Stimulated activated naive CD8-positive, alpha-beta T cell treated with anti-CD3 and anti-CD28 coated beads, Interleukin-15, Interleukin-2, amounts not matched to agents 100 ng/mL and 50 ng/mL, for 24 hours (primary cell): Measurements from ENCODE around the gene SPP2.

Source experiments
- H3K27ac Mint-ChIP-seq: one replicate; pipeline ENCODE4 v1.8.0; 2021; ENCODE audit warnings: mild to moderate bottlenecking, mixed read lengths
- H3K27me3 Mint-ChIP-seq: one replicate; pipeline ENCODE4 v1.8.0; 2021; ENCODE audit warnings: mixed read lengths
- H3K36me3 Mint-ChIP-seq: one replicate; pipeline ENCODE4 v1.8.0; 2021; ENCODE audit warnings: low read depth, mixed read lengths
- H3K4me1 Mint-ChIP-seq: one replicate; pipeline ENCODE4 v1.8.0; 2021; ENCODE audit warnings: low read depth, mixed read lengths
- H3K4me3 Mint-ChIP-seq: one replicate; pipeline ENCODE4 v1.8.0; 2021; ENCODE audit warnings: mild to moderate bottlenecking, mixed read lengths
- H3K9me3 Mint-ChIP-seq: one replicate; pipeline ENCODE4 v1.8.0; 2021; ENCODE audit warnings: mixed read lengths

Gene SPP2

DNA sequence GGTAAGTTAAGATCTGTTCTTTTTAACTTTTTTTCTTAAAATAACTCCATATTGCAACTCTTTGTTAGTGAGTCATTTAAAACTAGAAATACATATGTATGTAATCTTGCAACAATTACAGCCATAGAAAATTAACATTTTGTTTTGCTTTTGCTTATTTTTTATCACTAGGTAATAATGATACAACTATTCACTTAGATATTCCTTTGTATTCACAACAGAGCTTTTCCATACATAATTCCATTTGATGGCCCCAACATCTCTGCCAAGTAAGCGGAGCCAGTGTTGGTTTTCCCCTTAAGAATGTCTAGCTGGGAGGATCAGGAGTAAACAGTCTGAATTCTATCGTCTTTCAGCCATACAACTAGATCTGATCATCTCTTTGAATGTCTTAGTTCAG is 16.1 kb downstream of the SPP2 start:
- Mint-ChIP-seq H3K36me3 (no peaks in the 10 kb centered on the region), H3K9me3 (peaks cover 11% of the 10 kb centered on the region), H3K27me3 (no peaks in the 10 kb centered on the region), H3K27ac (no peak overlapping the region), H3K4me1 (peaks cover 2% of the 10 kb centered on the region), H3K4me3 (no peak overlapping the region)

DNA sequence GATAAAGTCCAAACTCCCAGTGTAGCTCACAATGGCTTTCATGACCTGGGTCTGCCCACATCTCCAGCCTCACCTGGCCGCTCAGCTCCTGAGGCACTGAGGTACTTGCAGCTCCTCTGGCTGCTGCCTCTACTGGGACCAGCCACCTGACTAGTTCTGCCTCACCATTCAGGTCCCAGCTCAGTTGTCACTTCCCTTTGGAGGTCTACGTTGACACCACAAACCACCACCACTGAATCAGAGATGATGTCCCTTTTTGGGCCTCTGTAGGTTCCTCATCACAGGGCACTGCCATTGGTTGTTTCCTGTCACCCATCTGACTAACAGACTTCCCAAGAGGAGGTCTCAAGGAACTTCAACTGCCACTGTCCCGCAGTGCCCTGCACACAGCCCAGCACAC is 21.2 kb downstream of the SPP2 start:
- H3K4me3 Mint-ChIP-seq: no peak overlapping the region
- H3K9me3 Mint-ChIP-seq: peaks cover 11% of the 10 kb centered on the region
- H3K27ac Mint-ChIP-seq: no peak overlapping the region
- no peaks in the 10 kb centered on the region for H3K27me3 Mint-ChIP-seq
- peaks cover 15% of the 10 kb centered on the region for H3K4me1 Mint-ChIP-seq
- no peaks in the 10 kb centered on the region for H3K36me3 Mint-ChIP-seq

GRCh38 chr2:234072454-234072853 is 22.0 kb downstream of the SPP2 start:
- H3K27me3 Mint-ChIP-seq: no peaks in the 10 kb centered on the region
- peaks cover 11% of the 10 kb centered on the region for H3K9me3 Mint-ChIP-seq
- no peak overlapping the region for H3K4me3 Mint-ChIP-seq
- H3K4me1 Mint-ChIP-seq: peaks cover 21% of the 10 kb centered on the region
- H3K36me3 Mint-ChIP-seq: no peaks in the 10 kb centered on the region
- no peak overlapping the region for H3K27ac Mint-ChIP-seq

DNA sequence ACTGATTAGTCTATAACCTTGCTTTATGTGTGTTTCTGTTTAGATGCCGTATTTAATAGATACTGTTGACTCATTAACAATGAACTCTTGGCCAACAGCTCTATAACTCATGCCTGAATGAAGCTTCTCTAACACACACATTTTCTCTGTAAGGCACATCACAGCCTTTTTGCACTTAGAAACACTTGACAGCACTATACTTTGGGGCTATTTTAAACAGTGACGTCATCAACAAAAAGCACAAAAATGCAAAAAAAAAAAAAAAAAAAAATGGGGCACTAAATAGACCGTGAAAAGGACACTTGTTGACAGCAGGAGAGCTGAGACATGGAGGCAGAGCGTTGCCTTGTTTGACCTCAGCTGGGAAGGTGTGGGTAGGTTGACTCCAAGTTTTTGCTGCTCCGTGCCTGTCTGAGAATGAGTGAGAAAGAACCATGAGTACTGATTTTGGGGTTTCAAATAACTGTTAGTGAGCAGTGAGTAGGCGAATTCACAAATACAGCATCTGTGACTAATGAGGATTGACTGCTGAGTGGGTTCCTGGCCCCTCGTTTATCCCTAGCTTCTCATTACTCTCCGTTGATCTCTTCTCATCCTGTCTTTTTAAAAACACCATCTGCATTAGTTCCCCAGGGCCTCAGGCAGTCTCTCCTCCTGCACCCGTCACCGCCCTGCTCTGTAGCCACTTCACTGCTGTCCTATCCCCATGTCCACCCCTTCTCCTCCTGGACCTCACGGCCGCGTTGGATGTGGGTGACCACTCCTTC is 24.4 kb downstream of the SPP2 start:
- Mint-ChIP-seq H3K27ac (no peak overlapping the region), H3K4me1 (peaks cover 27% of the 10 kb centered on the region), H3K4me3 (no peak overlapping the region), H3K27me3 (no peaks in the 10 kb centered on the region), H3K9me3 (peaks cover 3% of the 10 kb centered on the region), H3K36me3 (no peaks in the 10 kb centered on the region)

- Mint-ChIP-seq H3K4me1 (peaks cover 27% of the 10 kb centered on the region), H3K27ac (no peak overlapping the region), H3K36me3 (no peaks in the 10 kb centered on the region), H3K27me3 (no peaks in the 10 kb centered on the region), H3K9me3 (no peaks in the 10 kb centered on the region), H3K4me3 (no peak overlapping the region)
Observed at GRCh38 chr2:234075518-234075915, 25.0 kb downstream of the SPP2 start.

GRCh38 chr2:234075947-234076346 is 25.4 kb downstream of the SPP2 start:
- no peaks in the 10 kb centered on the region for H3K36me3 Mint-ChIP-seq
- H3K27me3 Mint-ChIP-seq: no peaks in the 10 kb centered on the region
- no peak overlapping the region for H3K4me3 Mint-ChIP-seq
- H3K4me1 Mint-ChIP-seq: peaks cover 27% of the 10 kb centered on the region
- no peaks in the 10 kb centered on the region for H3K9me3 Mint-ChIP-seq
- no peak overlapping the region for H3K27ac Mint-ChIP-seq

GRCh38 chr2:234076451-234076850 is 25.9 kb downstream of the SPP2 start:
- H3K27ac Mint-ChIP-seq: no peak overlapping the region
- H3K4me3 Mint-ChIP-seq: no peak overlapping the region
- H3K4me1 Mint-ChIP-seq: peaks cover 27% of the 10 kb centered on the region

DNA sequence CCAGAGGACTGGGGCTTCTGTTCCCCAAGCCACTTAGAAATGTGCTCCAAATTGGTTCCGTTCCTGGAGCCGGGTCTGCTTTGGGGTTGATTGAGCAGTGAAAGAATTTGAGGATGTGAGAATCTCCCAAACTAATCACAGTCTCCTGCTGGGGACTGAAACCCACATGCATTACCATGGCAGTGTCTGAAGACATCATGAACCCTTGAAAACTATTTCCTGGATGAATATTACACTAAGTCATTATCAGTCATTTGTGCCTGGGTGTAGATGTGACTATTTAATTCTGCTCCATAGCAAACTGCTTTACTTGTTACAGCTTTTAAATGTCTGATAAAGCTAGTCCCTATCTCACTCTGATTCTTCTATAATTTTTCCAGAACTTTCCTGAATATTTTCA is 27.6 kb downstream of the SPP2 start:
- H3K27ac Mint-ChIP-seq: no peak overlapping the region

More at GRCh38 chr2:234076451-234076850, 25.9 kb downstream of the SPP2 start:
- H3K36me3 Mint-ChIP-seq: no peaks in the 10 kb centered on the region
- no peaks in the 10 kb centered on the region for H3K9me3 Mint-ChIP-seq
- no peaks in the 10 kb centered on the region for H3K27me3 Mint-ChIP-seq

DNA sequence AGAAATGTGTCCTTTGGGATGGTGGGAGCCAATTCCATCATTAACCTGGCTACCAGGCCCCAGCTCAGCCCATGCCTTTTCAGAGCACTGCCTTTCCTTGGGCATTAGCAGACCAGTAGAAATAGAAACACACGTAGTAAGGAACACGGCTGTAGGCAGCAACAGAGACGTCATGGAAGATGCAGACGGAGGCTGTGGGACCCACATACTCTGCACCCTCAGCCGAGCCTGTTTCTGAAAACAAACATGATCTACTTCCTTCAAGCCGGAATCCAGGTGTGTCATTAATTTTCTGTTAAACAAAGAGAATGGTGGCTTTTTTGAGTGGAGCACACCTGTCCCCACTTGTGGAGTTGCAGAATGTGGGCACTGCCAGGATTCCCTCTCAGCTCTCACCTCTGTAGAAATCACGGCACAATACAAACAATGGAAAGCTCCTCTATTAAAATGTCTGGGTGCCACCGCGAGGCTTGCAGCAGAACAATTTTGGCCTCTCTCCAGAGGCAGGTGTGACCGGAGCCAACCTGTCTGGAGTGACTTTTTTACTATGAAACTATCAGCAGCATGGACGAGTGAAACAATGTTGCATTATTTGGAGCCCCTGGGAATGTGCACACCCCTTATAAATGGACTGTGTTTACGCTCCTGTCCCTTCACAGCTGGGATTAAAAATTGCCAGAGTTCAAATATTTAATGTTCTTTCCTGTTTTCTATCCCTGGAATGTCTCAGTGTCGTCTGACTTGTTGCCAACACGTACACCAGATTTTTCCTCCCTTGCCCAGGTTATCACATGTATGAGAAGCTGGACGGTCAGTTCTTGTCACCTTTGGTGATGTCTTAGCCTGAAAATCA is 31.7 kb downstream of the SPP2 start:
- Mint-ChIP-seq H3K36me3 (no peaks in the 10 kb centered on the region), H3K4me1 (peaks cover 19% of the 10 kb centered on the region), H3K4me3 (no peak overlapping the region), H3K9me3 (no peaks in the 10 kb centered on the region), H3K27me3 (no peaks in the 10 kb centered on the region), H3K27ac (no peak overlapping the region)

More for the DNA sequence above, 27.6 kb downstream of the SPP2 start:
- Mint-ChIP-seq H3K36me3 (no peaks in the 10 kb centered on the region), H3K9me3 (no peaks in the 10 kb centered on the region), H3K27me3 (no peaks in the 10 kb centered on the region), H3K4me3 (no peak overlapping the region), H3K4me1 (peaks cover 22% of the 10 kb centered on the region)

DNA sequence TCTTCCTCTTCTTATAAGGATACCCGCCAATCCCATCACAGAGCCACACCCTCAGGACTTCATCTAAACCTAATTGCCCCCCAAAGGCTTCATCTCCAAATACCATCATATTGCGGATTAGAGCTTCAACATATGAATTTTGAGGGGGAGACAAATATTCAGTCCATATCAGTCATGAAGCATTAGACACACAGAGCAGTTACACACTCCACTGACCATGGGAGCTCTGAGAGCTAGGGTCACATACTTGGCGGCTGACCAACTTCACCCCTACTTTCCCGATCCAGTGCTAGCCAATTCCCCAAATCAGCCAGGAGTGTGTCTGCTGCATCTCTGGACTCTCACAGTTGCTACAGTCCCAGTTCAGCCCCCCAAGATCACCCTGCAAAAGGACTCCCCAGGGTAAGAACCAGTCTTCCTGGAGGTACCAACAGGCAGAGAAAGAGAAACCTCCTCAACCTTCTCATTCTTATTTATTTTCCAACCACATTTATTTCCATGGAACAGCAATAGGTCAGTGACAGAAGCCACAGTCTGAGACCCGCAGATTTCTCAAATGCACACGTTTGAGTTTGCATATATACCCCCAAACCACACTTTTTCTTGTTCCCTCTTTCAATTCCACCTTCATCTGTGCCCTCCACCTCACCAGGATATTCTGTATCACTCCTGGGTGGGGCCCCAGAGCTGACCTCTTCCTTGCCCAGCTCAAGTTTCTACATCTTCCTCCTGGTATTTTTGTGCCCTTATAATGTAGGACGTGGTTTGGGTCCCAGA is 33.3 kb downstream of the SPP2 start:
- Mint-ChIP-seq H3K4me3 (peak overlapping the region; percentile 42), H3K36me3 (no peaks in the 10 kb centered on the region), H3K9me3 (no peaks in the 10 kb centered on the region), H3K4me1 (peaks cover 11% of the 10 kb centered on the region), H3K27me3 (no peaks in the 10 kb centered on the region), H3K27ac (peak overlapping the region; percentile 76)

DNA sequence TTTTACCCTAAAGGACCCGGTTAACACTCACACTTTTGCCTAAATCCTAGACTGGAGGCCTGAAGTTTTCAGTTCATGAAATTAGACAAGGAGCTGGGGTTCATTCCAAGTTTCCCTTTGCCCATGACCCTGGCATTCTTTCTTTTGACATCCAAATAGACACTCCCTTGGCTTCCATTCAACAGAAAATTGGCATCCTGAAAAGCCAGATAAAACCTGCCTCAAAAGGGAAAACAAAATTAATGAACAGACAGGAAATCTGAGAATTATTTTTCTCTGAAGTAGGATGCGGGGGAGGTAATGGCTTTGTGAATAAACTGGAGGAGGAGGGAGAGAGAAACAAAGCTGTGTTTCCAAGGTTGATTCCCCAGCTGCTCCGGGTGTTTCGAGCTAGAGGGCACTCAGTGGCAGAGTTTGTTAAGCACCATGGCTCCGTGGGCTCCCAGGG is 41.0 kb downstream of the SPP2 start:
- no peaks in the 10 kb centered on the region for H3K36me3 Mint-ChIP-seq
- no peaks in the 10 kb centered on the region for H3K27me3 Mint-ChIP-seq
- H3K27ac Mint-ChIP-seq: no peak overlapping the region
- H3K4me3 Mint-ChIP-seq: no peak overlapping the region
- no peaks in the 10 kb centered on the region for H3K9me3 Mint-ChIP-seq
- H3K4me1 Mint-ChIP-seq: peaks cover 5% of the 10 kb centered on the region

- Mint-ChIP-seq H3K4me1 (peaks cover 5% of the 10 kb centered on the region), H3K36me3 (no peaks in the 10 kb centered on the region), H3K27me3 (no peaks in the 10 kb centered on the region), H3K4me3 (no peak overlapping the region), H3K9me3 (no peaks in the 10 kb centered on the region), H3K27ac (no peak overlapping the region)
Observed at GRCh38 chr2:234091883-234092282, 41.4 kb downstream of the SPP2 start.

- Mint-ChIP-seq H3K36me3 (no peaks in the 10 kb centered on the region), H3K4me1 (peaks cover 5% of the 10 kb centered on the region), H3K27ac (no peak overlapping the region), H3K27me3 (no peaks in the 10 kb centered on the region), H3K4me3 (no peak overlapping the region), H3K9me3 (no peaks in the 10 kb centered on the region)
Observed at GRCh38 chr2:234092344-234092743, 41.8 kb downstream of the SPP2 start.

DNA sequence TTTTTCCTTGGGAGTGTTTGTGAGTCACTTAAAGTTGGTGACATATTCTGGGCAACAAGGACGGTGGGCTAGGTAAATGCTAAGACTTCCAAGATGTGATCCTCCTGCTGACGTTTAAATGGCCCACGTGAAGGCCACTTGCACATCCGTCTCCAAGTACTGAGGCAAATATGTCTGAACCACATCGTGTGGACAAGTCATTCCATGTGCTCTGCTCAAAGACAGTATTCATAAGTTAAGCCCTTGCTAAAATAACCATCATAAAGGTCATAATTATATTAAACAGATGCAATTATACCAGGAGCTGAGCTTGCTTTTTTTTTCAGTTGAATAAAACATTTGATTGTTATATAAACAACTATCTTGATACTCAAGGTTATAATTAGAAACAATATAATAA is 44.8 kb downstream of the SPP2 start:
- Mint-ChIP-seq H3K27me3 (no peaks in the 10 kb centered on the region), H3K36me3 (no peaks in the 10 kb centered on the region), H3K4me3 (no peak overlapping the region), H3K27ac (no peak overlapping the region), H3K4me1 (peaks cover 26% of the 10 kb centered on the region), H3K9me3 (no peaks in the 10 kb centered on the region)

- no peaks in the 10 kb centered on the region for H3K36me3 Mint-ChIP-seq
- no peak overlapping the region for H3K4me3 Mint-ChIP-seq
- peaks cover 35% of the 10 kb centered on the region for H3K4me1 Mint-ChIP-seq
- peak overlapping the region; percentile 9 for H3K27ac Mint-ChIP-seq
- no peaks in the 10 kb centered on the region for H3K27me3 Mint-ChIP-seq
- no peaks in the 10 kb centered on the region for H3K9me3 Mint-ChIP-seq
Observed at GRCh38 chr2:234096164-234096563, 45.7 kb downstream of the SPP2 start.
